ENCODE results near the gene ZNF710. TPM values are rescaled to one million over a fixed set of nuclear protein-coding genes. Genes with fewer than 3 reads are reported as not detected.

ZNF710 gene
- total and polyA plus RNA-seq, 10 donors: 12.5 to 66.4 (median 30.2) TPM

GRCh38 chr15:90004671-90005070 lies 3.5 kb downstream of the ZNF710 start:
- WGBS, 5 donors: 44 to 69% (median 65%) methylated on average over 8 of the region's 8 CpGs
- intact Hi-C loops (cut with DNase I; ENCODE audit: low total_unique reads): loop anchor here (10.0 kb wide), 1 partner anchor 60 kb away; no protein-coding TSS in a partner anchor
- H3K9me3 ChIP-seq: no peaks in the 10 kb centered on the region
- no peaks in the 10 kb centered on the region for H3K27me3 ChIP-seq (replicated peaks in 1 of 7)
- peak overlapping the region; percentile 13 to 97 (median 94) for H3K27ac ChIP-seq
- H3K36me3 ChIP-seq: peaks cover 0 to 10% (median 0%) of the 10 kb centered on the region in 6 donors
- H3K4me3 ChIP-seq: peak overlapping the region in 2 of 8 donors; percentile 84 to 92
- DNase-seq: peak; percentile 79
- H3K4me1 ChIP-seq: peaks cover 19 to 90% (median 76%) of the 10 kb centered on the region in 6 donors
- TF ChIP-seq CTCF (IDR thresholded peaks at IDR 0.05 in 8 of 11, conservative IDR thresholded peaks at IDR 0.05 in 3 of 11) (no peak), POLR2AphosphoS5 (IDR thresholded peaks at IDR 0.05) (peak in 2 of 3 donors; percentile 24 to 79)

- TF ChIP-seq POLR2AphosphoS5 (IDR thresholded peaks at IDR 0.05): no peak
- TF ChIP-seq CTCF (IDR thresholded peaks at IDR 0.05 in 8 of 11, conservative IDR thresholded peaks at IDR 0.05 in 3 of 11): no peak
- TF ChIP-seq POLR2A (IDR thresholded peaks at IDR 0.05): no peak
- Histone ChIP-seq H3K4me3 (no peak overlapping the region), H3K36me3 (peaks cover 0 to 17% (median 0%) of the 10 kb centered on the region in 6 donors), H3K27me3 (replicated peaks in 1 of 7) (no peaks in the 10 kb centered on the region), H3K9me3 (peaks cover 0 to 7% (median 6%) of the 10 kb centered on the region in 8 donors), H3K27ac (peak overlapping the region in 4 of 8 donors; percentile 94 to 97 (median 95)), H3K4me1 (peaks cover 15 to 90% (median 76%) of the 10 kb centered on the region in 6 donors)
- no peak for DNase-seq
- intact Hi-C loops (cut with DNase I; ENCODE audit: low total_unique reads): loop anchor here (10.0 kb wide), 1 partner anchor 58 kb away; no protein-coding TSS in a partner anchor
- WGBS, 5 donors: 80 to 95% (median 90%) methylated on average over 3 to 4 of the region's 4 CpGs
These were observed 5.3 kb downstream of the ZNF710 start for GRCh38 chr15:90006217-90007075.

GRCh38 chr15:90007076-90007460 lies 5.9 kb downstream of the ZNF710 start:
- intact Hi-C loops (cut with DNase I; ENCODE audit: low total_unique reads): loop anchor here (10.0 kb wide), 1 partner anchor 58 kb away; no protein-coding TSS in a partner anchor

More at GRCh38 chr15:90007076-90007460, 5.9 kb downstream of the ZNF710 start:
- TF ChIP-seq POLR2AphosphoS5 (IDR thresholded peaks at IDR 0.05) (no peak), POLR2A (IDR thresholded peaks at IDR 0.05) (no peak), CTCF (IDR thresholded peaks at IDR 0.05 in 8 of 11, conservative IDR thresholded peaks at IDR 0.05 in 3 of 11) (no peak)
- Histone ChIP-seq H3K4me3 (no peak overlapping the region), H3K27me3 (replicated peaks in 1 of 7) (no peaks in the 10 kb centered on the region), H3K9me3 (peaks cover 0 to 13% (median 12%) of the 10 kb centered on the region in 8 donors), H3K36me3 (peaks cover 0 to 17% (median 0%) of the 10 kb centered on the region in 6 donors), H3K27ac (peak overlapping the region in 3 of 8 donors; percentile 16 to 97 (median 95)), H3K4me1 (peaks cover 15 to 91% (median 76%) of the 10 kb centered on the region in 6 donors)
- 69 to 90% (median 75%) methylated on average over 4 of the region's 4 CpGs for WGBS, 5 donors
- no peak for DNase-seq
